Progenitor cell of endocrine pancreas (in vitro differentiated cells): ENCODE data around the gene FBN1. TPM values are rescaled to one million over a fixed set of nuclear protein-coding genes. Genes with fewer than 3 reads are reported as not detected.

Experiments used
- DNase-seq: peaks from one replicate; pipeline ENCODE4 v3.0.0; 2021; ENCODE audit warnings: low spot score; ENCODE audit not compliant: unreplicated experiment
- H3K27ac Mint-ChIP-seq: 2 replicates; pipeline ENCODE4 v1.8.0; 2021; ENCODE audit warnings: mild to moderate bottlenecking, moderate library complexity, mixed read lengths
- H3K27me3 Mint-ChIP-seq: 2 replicates; pipeline ENCODE4 v1.8.0; 2021; ENCODE audit warnings: mixed read lengths
- H3K36me3 Mint-ChIP-seq: 2 replicates; pipeline ENCODE4 v1.8.0; 2022; ENCODE audit warnings: mixed read lengths; ENCODE audit not compliant: insufficient read depth
- H3K4me1 Mint-ChIP-seq: 2 replicates; pipeline ENCODE4 v1.8.0; 2021; ENCODE audit warnings: low read depth, mixed read lengths
- H3K4me3 Mint-ChIP-seq: 2 replicates; pipeline ENCODE4 v1.8.0; 2021; ENCODE audit warnings: low read depth, mild to moderate bottlenecking, moderate library complexity, mixed read lengths
- H3K9me3 Mint-ChIP-seq: 2 replicates; pipeline ENCODE4 v1.8.0; 2021; ENCODE audit warnings: low read depth, mixed read lengths
- total RNA-seq: library from RNA; stranded (reverse); gene quantifications from 2 replicates; pipeline ENCODE4 v1.2.1, GENCODE V29; 2021
- TF ChIP-seq, protein P1 (sequence below): fragments of 200-600 bp; sonication (generic); IDR thresholded peaks from one replicate; pipeline ENCODE4 v1.5.0; 2021; ENCODE audit warnings: antibody characterized with exemption, mild to moderate bottlenecking; ENCODE audit not compliant: unreplicated experiment

FBN1 gene
- total RNA-seq, 1 donor from 2014 or later, result 3.3 TPM

DNA sequence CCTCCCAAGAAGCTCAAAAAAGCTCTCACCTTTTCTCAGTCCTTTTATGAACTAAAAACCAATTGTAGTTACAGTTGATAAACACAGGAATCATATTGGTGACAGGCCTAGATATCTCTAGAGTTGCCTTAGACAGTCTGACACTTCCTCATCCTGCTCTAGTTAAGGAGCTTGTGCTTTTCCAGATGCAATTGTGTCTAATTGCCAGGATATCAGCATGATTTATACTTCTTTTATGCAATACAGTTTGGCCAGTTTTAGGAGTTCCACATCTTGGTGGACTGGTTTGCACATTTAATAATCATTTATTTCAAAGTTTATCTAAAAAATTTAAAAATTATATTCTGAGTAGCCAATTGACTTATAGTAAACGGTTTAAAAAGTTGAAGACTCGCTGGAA is 218.6 kb downstream of the FBN1 start:
- Mint-ChIP-seq H3K27ac (no peak overlapping the region), H3K36me3 (peaks cover 2% of the 10 kb centered on the region), H3K27me3 (no peaks in the 10 kb centered on the region), H3K4me1 (no peaks in the 10 kb centered on the region), H3K4me3 (no peak overlapping the region), H3K9me3 (peaks cover 5% of the 10 kb centered on the region)
- DNase-seq, result no peak
- TF ChIP-seq, protein P1, sequence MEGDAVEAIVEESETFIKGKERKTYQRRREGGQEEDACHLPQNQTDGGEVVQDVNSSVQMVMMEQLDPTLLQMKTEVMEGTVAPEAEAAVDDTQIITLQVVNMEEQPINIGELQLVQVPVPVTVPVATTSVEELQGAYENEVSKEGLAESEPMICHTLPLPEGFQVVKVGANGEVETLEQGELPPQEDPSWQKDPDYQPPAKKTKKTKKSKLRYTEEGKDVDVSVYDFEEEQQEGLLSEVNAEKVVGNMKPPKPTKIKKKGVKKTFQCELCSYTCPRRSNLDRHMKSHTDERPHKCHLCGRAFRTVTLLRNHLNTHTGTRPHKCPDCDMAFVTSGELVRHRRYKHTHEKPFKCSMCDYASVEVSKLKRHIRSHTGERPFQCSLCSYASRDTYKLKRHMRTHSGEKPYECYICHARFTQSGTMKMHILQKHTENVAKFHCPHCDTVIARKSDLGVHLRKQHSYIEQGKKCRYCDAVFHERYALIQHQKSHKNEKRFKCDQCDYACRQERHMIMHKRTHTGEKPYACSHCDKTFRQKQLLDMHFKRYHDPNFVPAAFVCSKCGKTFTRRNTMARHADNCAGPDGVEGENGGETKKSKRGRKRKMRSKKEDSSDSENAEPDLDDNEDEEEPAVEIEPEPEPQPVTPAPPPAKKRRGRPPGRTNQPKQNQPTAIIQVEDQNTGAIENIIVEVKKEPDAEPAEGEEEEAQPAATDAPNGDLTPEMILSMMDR, result no peak

DNA sequence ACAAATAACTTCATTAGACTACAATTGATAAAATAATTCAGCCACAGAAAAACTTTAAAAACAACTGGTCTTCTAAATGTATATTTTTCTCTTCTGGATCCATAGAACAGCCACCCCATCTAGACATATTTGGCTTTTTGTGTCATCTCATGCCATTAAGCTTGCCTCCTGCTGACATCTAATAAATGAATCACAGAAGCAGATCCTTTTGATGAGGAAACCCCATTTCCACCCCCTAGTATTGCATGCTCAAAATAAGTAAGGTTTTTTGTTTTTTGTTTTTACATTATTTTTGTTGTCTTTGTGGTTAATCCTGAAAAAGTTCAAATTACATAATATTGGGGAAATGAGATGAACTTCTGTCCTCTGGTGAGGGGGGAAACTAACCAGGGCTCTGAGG is 219.5 kb downstream of the FBN1 start:
- Mint-ChIP-seq H3K27ac (no peak overlapping the region), H3K4me3 (no peak overlapping the region), H3K9me3 (peaks cover 5% of the 10 kb centered on the region), H3K27me3 (no peaks in the 10 kb centered on the region), H3K36me3 (peaks cover 2% of the 10 kb centered on the region), H3K4me1 (no peaks in the 10 kb centered on the region)
- TF ChIP-seq, protein P1, result no peak
- DNase-seq, result no peak

DNA sequence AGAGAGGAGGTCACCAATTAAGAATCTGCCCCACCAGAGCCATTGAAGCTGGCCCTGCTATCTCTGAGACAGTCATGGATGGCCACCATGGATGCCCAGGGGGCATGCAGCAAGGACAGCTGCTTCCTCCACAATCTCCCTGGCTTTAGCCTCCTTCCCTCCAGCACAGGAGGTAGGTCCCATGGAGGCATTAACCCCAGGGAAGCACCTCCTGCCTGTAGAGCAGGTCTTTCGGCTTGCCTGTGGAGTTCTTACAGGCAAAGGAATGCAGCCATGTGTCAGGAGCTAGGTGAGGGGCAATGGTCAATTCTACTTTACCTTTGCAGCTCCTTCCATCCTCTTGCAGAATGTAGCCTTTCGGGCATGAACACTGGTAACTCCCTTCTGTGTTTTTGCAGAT is 220.5 kb downstream of the FBN1 start:
- Mint-ChIP-seq H3K27ac (no peak overlapping the region), H3K9me3 (peaks cover 5% of the 10 kb centered on the region), H3K36me3 (peaks cover 2% of the 10 kb centered on the region), H3K4me3 (no peak overlapping the region), H3K27me3 (no peaks in the 10 kb centered on the region), H3K4me1 (no peaks in the 10 kb centered on the region)
- TF ChIP-seq, protein P1, result no peak
- DNase-seq, result no peak

DNA sequence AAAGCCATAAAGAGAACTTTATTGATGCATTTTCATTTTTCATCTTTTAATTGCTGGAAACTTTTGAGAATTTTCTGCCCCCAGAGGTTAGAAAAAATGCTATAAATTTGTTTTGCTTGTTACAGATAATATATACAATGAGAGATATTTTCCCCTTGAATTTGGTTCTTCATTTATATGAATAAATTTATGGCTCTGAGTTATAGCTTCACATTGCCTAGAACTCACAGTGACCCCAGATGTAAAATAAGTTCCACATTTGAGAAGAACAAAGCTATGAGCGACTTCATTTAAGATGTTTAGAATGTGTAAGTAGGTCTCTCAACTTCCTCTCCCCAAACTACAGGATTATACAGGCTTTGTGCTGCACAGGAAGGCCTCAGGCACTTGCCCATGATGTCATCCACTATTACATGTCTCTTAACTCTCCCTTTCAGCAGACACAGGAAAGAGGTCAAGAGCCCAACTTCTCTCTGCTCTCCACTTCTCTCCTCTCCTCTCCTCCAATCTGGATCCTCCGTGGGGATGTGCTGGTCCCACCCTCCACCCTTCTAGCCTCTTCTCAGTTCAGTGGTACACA is 221.5 kb downstream of the FBN1 start:
- Mint-ChIP-seq H3K27ac (no peak overlapping the region), H3K36me3 (peaks cover 2% of the 10 kb centered on the region), H3K27me3 (no peaks in the 10 kb centered on the region), H3K9me3 (peaks cover 5% of the 10 kb centered on the region), H3K4me3 (no peak overlapping the region), H3K4me1 (peaks cover 5% of the 10 kb centered on the region)
- TF ChIP-seq, protein P1, result no peak
- DNase-seq, result no peak

DNA sequence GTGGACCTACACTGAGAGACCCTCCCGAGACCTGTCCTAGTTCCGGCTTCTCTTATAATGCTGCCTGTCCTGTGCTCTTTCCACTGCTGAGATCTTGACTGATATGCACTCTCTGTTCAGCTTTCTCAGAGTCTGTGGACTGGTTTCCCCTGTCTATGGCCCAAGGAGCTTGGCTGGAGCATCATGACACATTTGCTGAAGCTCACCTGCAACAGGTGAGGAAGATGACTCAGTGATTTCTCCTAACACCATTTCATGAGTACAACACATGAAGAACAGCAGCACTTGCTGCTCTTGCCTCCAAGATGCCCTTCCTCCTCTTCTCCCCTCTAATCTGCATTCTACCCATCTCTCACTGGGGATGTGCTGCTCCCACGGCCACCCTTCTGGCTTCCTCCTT is 222.2 kb downstream of the FBN1 start:
- Mint-ChIP-seq H3K4me3 (no peak overlapping the region), H3K27me3 (no peaks in the 10 kb centered on the region), H3K4me1 (peaks cover 11% of the 10 kb centered on the region), H3K9me3 (peaks cover 5% of the 10 kb centered on the region), H3K27ac (no peak overlapping the region), H3K36me3 (peaks cover 2% of the 10 kb centered on the region)
- TF ChIP-seq, protein P1, result no peak
- no peak for DNase-seq
